Measurements from ENCODE around the gene KIF26B.
A peak's percentile ranks its signal among the peaks of the same experiment; 100 is the strongest.

Gene KIF26B

GRCh38 chr1:245571815-245572294 is 417.1 kb downstream of the KIF26B start:
- no peak for DNase-seq (ENCODE audit: low spot score)

- DNase-seq (ENCODE audit: low spot score): no peak
Observed at GRCh38 chr1:245572709-245573108, 417.9 kb downstream of the KIF26B start.

GRCh38 chr1:245575710-245576109 is 420.9 kb downstream of the KIF26B start:
- DNase-seq (ENCODE audit: low spot score): no peak

- DNase-seq (ENCODE audit: low spot score): no peak
Observed at GRCh38 chr1:245576323-245576722, 421.5 kb downstream of the KIF26B start.

- DNase-seq (ENCODE audit: low spot score): no peak
Observed at GRCh38 chr1:245577191-245578157, 422.7 kb downstream of the KIF26B start.

- DNase-seq (ENCODE audit: low spot score): no peak
Observed at GRCh38 chr1:245578308-245578707, 423.5 kb downstream of the KIF26B start.

- DNase-seq (ENCODE audit: low spot score): no peak
Observed at GRCh38 chr1:245578771-245579170, 424.0 kb downstream of the KIF26B start.

GRCh38 chr1:245579881-245580280 is 425.1 kb downstream of the KIF26B start:
- DNase-seq (ENCODE audit: low spot score): no peak

GRCh38 chr1:245580651-245581050 is 425.9 kb downstream of the KIF26B start:
- DNase-seq (ENCODE audit: low spot score): no peak

- no peak for DNase-seq (ENCODE audit: low spot score)
Observed at GRCh38 chr1:245582026-245582425, 427.2 kb downstream of the KIF26B start.

- DNase-seq (ENCODE audit: low spot score): no peak
Observed at GRCh38 chr1:245583081-245583480, 428.3 kb downstream of the KIF26B start.

- peak; percentile 29 for DNase-seq (ENCODE audit: low spot score)
Observed at GRCh38 chr1:245583575-245584330, 429.0 kb downstream of the KIF26B start.

- peak; percentile 98 for DNase-seq (ENCODE audit: low spot score)
Observed at GRCh38 chr1:245585252-245585959, 430.6 kb downstream of the KIF26B start.

- DNase-seq (ENCODE audit: low spot score): no peak
Observed at GRCh38 chr1:245587435-245588115, 432.8 kb downstream of the KIF26B start.

- DNase-seq (ENCODE audit: low spot score): no peak
Observed at GRCh38 chr1:245588116-245588639, 433.4 kb downstream of the KIF26B start.

GRCh38 chr1:245589316-245589715 is 434.5 kb downstream of the KIF26B start:
- no peak for DNase-seq (ENCODE audit: low spot score)

- DNase-seq (ENCODE audit: low spot score): no peak
Observed at GRCh38 chr1:245589906-245590305, 435.1 kb downstream of the KIF26B start.

GRCh38 chr1:245590726-245591125 is 435.9 kb downstream of the KIF26B start:
- DNase-seq (ENCODE audit: low spot score): no peak

GRCh38 chr1:245591346-245592188 is 436.8 kb downstream of the KIF26B start:
- DNase-seq (ENCODE audit: low spot score): no peak

GRCh38 chr1:245592189-245592460 is 437.3 kb downstream of the KIF26B start:
- DNase-seq (ENCODE audit: low spot score): no peak
